Coronary artery (tissue), 2 donors: Measurements from ENCODE around the gene ISG20L2.

ENCODE experiments used
- DNase-seq: peaks from one replicate; pipeline ENCODE4 v3.0.0-alpha.2; 2017; ENCODE audit warnings: low spot score
- H3K27ac ChIP-seq, 2 donors: fragments of 200-600 bp; sonication (generic); one replicate each; pipeline ENCODE4 v1.5.1; 2016 to 2019
- H3K4me3 ChIP-seq: fragments of 200-600 bp; sonication (generic); 2 replicates; pipeline ENCODE4 v1.5.1; 2016; ENCODE audit warnings: mild to moderate bottlenecking, moderate library complexity
- CTCF ChIP-seq: fragments of 200-600 bp; sonication (generic); IDR thresholded peaks from one replicate; pipeline ENCODE4 v1.5.1; 2019; ENCODE audit warnings: antibody characterized with exemption

Gene ISG20L2

GRCh38 chr1:156698995-156699394 is 29.6 kb downstream of the ISG20L2 start:
- DNase-seq = no peak
- no peak for TF ChIP-seq CTCF

GRCh38 chr1:156697481-156697880 is 31.1 kb downstream of the ISG20L2 start:
- DNase-seq = no peak
- TF ChIP-seq CTCF = no peak
- Histone ChIP-seq H3K4me3 (no peak overlapping the region), H3K27ac (no peak overlapping the region)

More at GRCh38 chr1:156698995-156699394, 29.6 kb downstream of the ISG20L2 start:
- Histone ChIP-seq H3K4me3 (no peak overlapping the region), H3K27ac (no peak overlapping the region)

- no peak for TF ChIP-seq CTCF
- no peak overlapping the region for H3K4me3 ChIP-seq
- no peak for DNase-seq
- no peak overlapping the region for H3K27ac ChIP-seq
These were observed 31.8 kb downstream of the ISG20L2 start for GRCh38 chr1:156696755-156697154.

GRCh38 chr1:156694690-156694962 is 33.9 kb downstream of the ISG20L2 start:
- H3K27ac ChIP-seq = no peak overlapping the region
- no peak overlapping the region for H3K4me3 ChIP-seq
- TF ChIP-seq CTCF = no peak
- no peak for DNase-seq

- DNase-seq = no peak
- no peak for TF ChIP-seq CTCF
- no peak overlapping the region for H3K27ac ChIP-seq
These were observed 34.5 kb downstream of the ISG20L2 start for GRCh38 chr1:156693848-156694689.

GRCh38 chr1:156692925-156693847 is 35.4 kb downstream of the ISG20L2 start:
- Histone ChIP-seq H3K27ac (no peak overlapping the region), H3K4me3 (no peak overlapping the region)
- TF ChIP-seq CTCF = no peak
- DNase-seq = no peak

More at GRCh38 chr1:156693848-156694689, 34.5 kb downstream of the ISG20L2 start:
- H3K4me3 ChIP-seq = no peak overlapping the region
